GM12878 (cell line): ENCODE measurements around the gene CWC27. TPM values are rescaled to one million over a fixed set of nuclear protein-coding genes. Genes with fewer than 3 reads are reported as not detected.

Experiments
- BCL11A ChIP-seq: IDR thresholded peaks from 2 replicates; pipeline ENCODE4 v1.6.1; 2011; ENCODE audit warnings: low read depth, low read length
- CREB1 ChIP-seq: IDR thresholded peaks from 2 replicates; pipeline ENCODE4 v1.6.1; 2012; ENCODE audit warnings: low read depth, mild to moderate bottlenecking, inconsistent platforms
- ETV6 ChIP-seq, 2 experiments: fragments of 450-650 bp in 1 of 2; IDR thresholded peaks in 1 of 2; conservative IDR thresholded peaks in 1 of 2; 2 replicates each; pipeline ENCODE4 v1.6.1; 2014; ENCODE audit warnings: antibody characterized with exemption in 1 of 2, borderline replicate concordance in 1 of 2, low read depth in 1 of 2, mild to moderate bottlenecking in 1 of 2, moderate library complexity in 1 of 2
- GABPA ChIP-seq: IDR thresholded peaks from 2 replicates; pipeline ENCODE4 v1.6.1; 2014; ENCODE audit warnings: antibody characterized with exemption, low read depth, mild to moderate bottlenecking, inconsistent platforms
- IKZF2 ChIP-seq, 2 experiments: fragments of 450-650 bp; IDR thresholded peaks; 2 replicates each; pipeline ENCODE4 v1.6.1; 2017; ENCODE audit warnings: mild to moderate bottlenecking in 2 of 2, moderate library complexity in 2 of 2
- JUNB ChIP-seq: IDR thresholded peaks from 2 replicates; pipeline ENCODE4 v1.6.1; 2016; ENCODE audit warnings: antibody characterized with exemption, mild to moderate bottlenecking
- KDM1A ChIP-seq: fragments of 200-600 bp; sonication (generic); IDR thresholded peaks from 2 replicates; pipeline ENCODE4 v1.6.1; 2016; ENCODE audit warnings: borderline replicate concordance
- MTA2 ChIP-seq: fragments of 450-650 bp; IDR thresholded peaks from 2 replicates; pipeline ENCODE4 v1.6.1; 2016; ENCODE audit warnings: low read depth, mild to moderate bottlenecking, moderate library complexity
- MTA3 ChIP-seq: IDR thresholded peaks from 2 replicates; pipeline ENCODE4 v1.6.1; 2012; ENCODE audit warnings: low read length, inconsistent platforms, borderline replicate concordance
- MXI1 ChIP-seq: fragments of 150-350 bp; IDR thresholded peaks from 2 replicates; pipeline ENCODE4 v1.6.1; 2011; ENCODE audit warnings: low read depth, mild to moderate bottlenecking, inconsistent platforms, low read length, improper control_type of control experiment
- NFYB ChIP-seq: IDR thresholded peaks from 2 replicates; pipeline ENCODE4 v1.6.1; 2011; ENCODE audit warnings: low read depth, mild to moderate bottlenecking, low read length, improper control_type of control experiment, moderate library complexity; ENCODE audit not compliant: insufficient read depth
- PAX8 ChIP-seq: fragments of 450-650 bp; IDR thresholded peaks from 2 replicates; pipeline ENCODE4 v1.6.1; 2017; ENCODE audit warnings: mild to moderate bottlenecking, moderate library complexity
- RB1 ChIP-seq: fragments of 450-650 bp; formaldehyde crosslinking; IDR thresholded peaks from 2 replicates; pipeline ENCODE4 v1.6.1; 2017; ENCODE audit warnings: mild to moderate bottlenecking, borderline replicate concordance
- REST ChIP-seq: IDR thresholded peaks from 2 replicates; pipeline ENCODE4 v1.6.1; 2012; ENCODE audit warnings: mild to moderate bottlenecking, low read depth, low read length
- SREBF1 ChIP-seq: IDR thresholded peaks from 2 replicates; pipeline ENCODE4 v1.6.1; 2012; ENCODE audit warnings: mild to moderate bottlenecking, low read length
- STAT3 ChIP-seq: IDR thresholded peaks from 2 replicates; pipeline ENCODE4 v1.6.1; 2011; ENCODE audit warnings: low read depth, low read length, improper control_type of control experiment
- SUZ12 ChIP-seq: fragments of 200-600 bp; sonication (generic); IDR thresholded peaks from one replicate; pipeline ENCODE4 v1.6.1; 2018; ENCODE audit warnings: antibody characterized with exemption, mild to moderate bottlenecking; ENCODE audit not compliant: unreplicated experiment
- TCF7 ChIP-seq: IDR thresholded peaks from 2 replicates; pipeline ENCODE4 v1.6.1; 2014; ENCODE audit warnings: antibody characterized with exemption, borderline replicate concordance
- YBX1 ChIP-seq: fragments of 450-650 bp; IDR thresholded peaks from 2 replicates; pipeline ENCODE4 v1.6.1; 2016; ENCODE audit warnings: antibody characterized with exemption
- ZBED1 ChIP-seq: IDR thresholded peaks from 2 replicates; pipeline ENCODE4 v1.6.1; 2016; ENCODE audit warnings: borderline replicate concordance
- ZBTB33 ChIP-seq: fragments of 450-650 bp; IDR thresholded peaks from 2 replicates; pipeline ENCODE4 v1.6.1; 2017; ENCODE audit warnings: mild to moderate bottlenecking
- ZNF207 ChIP-seq: fragments of 450-650 bp; IDR thresholded peaks from 2 replicates; pipeline ENCODE4 v1.6.1; 2014; ENCODE audit warnings: antibody characterized with exemption, mild to moderate bottlenecking, borderline replicate concordance
- ZZZ3 ChIP-seq: IDR thresholded peaks from 2 replicates; pipeline ENCODE4 v1.6.1; 2011; ENCODE audit warnings: low read depth; ENCODE audit not compliant: control insufficient read depth, insufficient read length
- polyA plus RNA-seq, 11 experiments: library from polyadenylated mRNA; depleted of rRNA in 4 of 11; unstranded in 6 of 11; stranded (reverse) in 5 of 11; fragments of >200 nt; fragmentation: Nextera tagmentation in 4 of 11; fragmentation: Illumina TruSeq in 1 of 11; extraction: Ambion mirVana in 4 of 11; extraction: Trizol in 1 of 11; gene quantifications; 1 replicate in 1 of 11; 2 replicates in 10 of 11; pipeline versions ENCODE4 v1.2.1 to v1.2.3, GENCODE V29; 2011 to 2016; ENCODE audit warnings: inconsistent platforms in 2 of 11, missing spikeins in 2 of 11, low read depth in 1 of 11
- total RNA-seq, 4 experiments: library from RNA; depleted of rRNA in 3 of 4; stranded (reverse); fragments of >200 nt in 3 of 4; fragmentation: Illumina TruSeq in 1 of 4; extraction: Trizol in 1 of 4; gene quantifications; 2 replicates each; pipeline versions ENCODE4 v1.2.1 to v1.2.3, GENCODE V29; 2013 to 2021
- TF ChIP-seq, protein P1 (sequence below): fragments of 450-650 bp; IDR thresholded peaks from 2 replicates; pipeline ENCODE4 v1.6.1; 2016; ENCODE audit warnings: mild to moderate bottlenecking

CWC27 gene
- total and polyA plus RNA-seq, 10 of the 15 experiments (the other 5 are each of a cell fraction or from before 2014, with no cell fraction given) = 21.7 to 61.9 (median 47.0) TPM

GRCh38 chr5:65061250-65061973 lies 292.7 kb downstream of the CWC27 start (continued):
- no peak for TF ChIP-seq BCL11A
- no peak for TF ChIP-seq KDM1A
- TF ChIP-seq ZBED1 = peak; percentile 53; the same call in 1 of the 2 replicates
- no peak for TF ChIP-seq SREBF1
- no peak for TF ChIP-seq ZNF207
- TF ChIP-seq YBX1 = no peak
- no peak for TF ChIP-seq ZBTB33
- TF ChIP-seq IKZF2 (IDR thresholded peaks at IDR 0.05) = peak; percentile 45 to 66; a peak in 3 of 4 replicates
- TF ChIP-seq MTA3 = no peak
- no peak for TF ChIP-seq TCF7
- peak; percentile 45 for TF ChIP-seq CREB1
- TF ChIP-seq, protein P1, sequence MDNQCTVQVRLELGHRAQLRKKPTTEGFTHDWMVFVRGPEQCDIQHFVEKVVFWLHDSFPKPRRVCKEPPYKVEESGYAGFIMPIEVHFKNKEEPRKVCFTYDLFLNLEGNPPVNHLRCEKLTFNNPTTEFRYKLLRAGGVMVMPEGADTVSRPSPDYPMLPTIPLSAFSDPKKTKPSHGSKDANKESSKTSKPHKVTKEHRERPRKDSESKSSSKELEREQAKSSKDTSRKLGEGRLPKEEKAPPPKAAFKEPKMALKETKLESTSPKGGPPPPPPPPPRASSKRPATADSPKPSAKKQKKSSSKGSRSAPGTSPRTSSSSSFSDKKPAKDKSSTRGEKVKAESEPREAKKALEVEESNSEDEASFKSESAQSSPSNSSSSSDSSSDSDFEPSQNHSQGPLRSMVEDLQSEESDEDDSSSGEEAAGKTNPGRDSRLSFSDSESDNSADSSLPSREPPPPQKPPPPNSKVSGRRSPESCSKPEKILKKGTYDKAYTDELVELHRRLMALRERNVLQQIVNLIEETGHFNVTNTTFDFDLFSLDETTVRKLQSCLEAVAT = 0 out of 2 replicates have a peak, but pooled peaks have one; percentile 28
- TF ChIP-seq NFYB = no peak
- no peak for TF ChIP-seq SUZ12
- no peak for TF ChIP-seq RB1
- TF ChIP-seq REST = no peak
- no peak for TF ChIP-seq ZZZ3
- TF ChIP-seq MTA2 = peak; percentile 30; the same call in 1 of the 2 replicates
- no peak for TF ChIP-seq PAX8
- TF ChIP-seq STAT3 = no peak
- TF ChIP-seq GABPA = no peak
- TF ChIP-seq MXI1 = no peak
- TF ChIP-seq JUNB = no peak
- TF ChIP-seq ETV6 (conservative IDR thresholded peaks at IDR 0.05 in 1 of 2, IDR thresholded peaks at IDR 0.05 in 1 of 2; ENCODE audit: borderline replicate concordance in 1 of 2, low read depth in 1 of 2) = peak in 1 of 2 experiments; percentile 71; a peak in 2 of 4 replicates
